NCI-H146 (cell line): ENCODE results near the gene EEPD1.

ENCODE experiments used
- DNase-seq: peaks from one replicate; lab custom pipeline; 2025; lab: John Stamatoyannopoulos, UW

EEPD1 gene

DNA sequence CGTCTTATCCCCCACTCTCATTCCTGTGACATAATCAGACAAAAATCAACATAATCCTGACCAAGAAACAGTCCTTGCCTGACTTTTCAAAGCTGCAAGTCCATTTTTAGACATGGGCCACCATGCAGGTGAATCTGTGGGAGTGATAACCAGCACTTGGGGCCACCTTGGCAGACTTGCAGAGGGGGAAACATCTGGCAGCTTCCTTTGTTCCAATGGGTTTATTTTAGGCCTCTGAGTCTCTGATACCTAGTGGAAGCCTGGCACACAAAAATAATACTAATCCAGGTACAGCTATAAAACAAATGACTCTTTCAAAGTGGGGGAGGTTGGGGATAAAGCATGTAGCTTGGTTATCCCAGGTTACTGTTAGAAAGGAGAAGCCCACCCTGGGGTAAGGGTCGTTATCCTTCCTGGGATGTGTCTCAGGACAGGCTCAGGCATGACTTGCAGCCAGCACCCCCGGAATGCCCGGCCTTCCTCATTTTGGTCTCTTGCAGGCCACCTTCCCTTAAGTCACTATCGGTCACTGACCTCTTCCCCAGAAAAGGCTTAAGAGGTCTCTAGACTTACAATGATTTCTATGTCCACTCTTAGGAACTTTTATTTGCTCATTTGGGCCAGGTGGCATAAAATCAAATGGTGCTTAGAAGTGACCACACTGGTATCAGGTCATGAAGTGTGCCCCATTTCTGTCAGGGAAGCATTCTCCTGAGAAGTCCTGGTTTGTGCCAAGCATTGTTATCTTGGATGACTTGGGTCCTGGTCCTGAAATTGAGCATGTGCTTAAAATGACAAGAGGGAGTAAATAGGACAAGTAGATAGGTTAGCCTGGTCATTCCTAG is 37.6 kb downstream of the EEPD1 start:
- no peak for DNase-seq

DNA sequence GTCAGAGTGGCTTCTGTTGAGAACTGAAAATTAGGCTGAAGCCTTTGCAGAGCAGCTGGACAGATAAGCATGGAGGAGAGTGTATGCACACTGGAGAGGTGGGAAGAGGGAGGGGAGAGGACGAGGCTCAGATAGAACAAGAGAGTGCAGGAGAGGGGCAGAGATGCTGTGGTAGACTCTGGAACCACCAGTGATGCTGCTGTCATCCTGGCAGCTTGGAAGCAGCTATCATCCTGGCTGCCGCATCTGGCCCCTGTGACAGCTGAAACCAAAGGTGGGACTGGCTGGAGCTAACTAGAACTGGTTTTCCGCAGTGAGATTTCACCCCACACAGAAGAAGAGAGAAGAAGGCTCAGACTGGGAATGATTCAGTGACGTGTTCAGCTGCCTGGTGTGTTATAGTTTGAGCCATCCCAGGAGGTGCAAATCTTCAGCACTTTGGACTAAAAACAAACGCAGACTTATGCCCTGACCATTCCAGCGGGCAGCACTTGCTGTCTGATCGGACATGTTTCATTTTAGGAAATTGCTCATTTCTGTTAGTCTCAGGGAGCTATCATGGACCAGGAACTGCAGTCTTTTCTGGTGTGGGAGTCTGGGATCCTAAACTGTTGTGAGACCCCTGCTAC is 38.4 kb downstream of the EEPD1 start:
- no peak for DNase-seq

DNA sequence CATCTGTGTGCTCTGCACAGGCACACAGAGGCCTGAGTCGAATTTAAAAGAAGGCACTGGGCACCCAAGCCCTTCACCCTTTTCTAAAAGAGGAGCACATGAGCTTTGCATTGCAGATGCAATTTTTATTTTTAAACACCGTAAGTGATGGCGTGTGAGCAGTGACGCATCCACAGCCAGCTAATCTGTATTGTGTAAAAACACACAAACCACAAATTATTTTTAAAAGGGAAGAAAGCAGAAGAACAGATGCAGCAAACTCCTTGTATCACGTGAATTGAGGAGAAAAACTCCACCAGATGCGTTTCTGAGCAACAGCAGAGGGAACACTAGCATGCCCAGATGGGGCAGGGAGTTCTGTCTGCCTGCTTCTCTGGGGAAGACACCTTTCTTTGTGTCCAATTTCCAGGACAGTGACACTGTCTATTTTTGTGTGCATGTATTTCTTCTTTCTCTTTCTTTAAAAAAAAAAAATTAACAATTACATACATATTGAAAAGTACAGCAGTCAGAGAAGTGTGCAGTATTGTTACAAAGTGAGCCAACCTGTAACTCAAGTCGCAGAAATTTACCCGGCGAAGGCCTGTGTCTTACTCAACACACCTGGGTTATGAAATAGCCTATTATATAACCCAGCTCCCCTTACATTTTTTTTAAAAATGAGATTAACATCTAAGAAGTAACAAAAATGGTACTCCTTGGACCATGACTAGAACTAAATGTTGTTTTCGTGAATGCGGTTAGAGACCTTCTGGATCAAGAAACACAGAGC is 39.2 kb downstream of the EEPD1 start:
- no peak for DNase-seq

DNA sequence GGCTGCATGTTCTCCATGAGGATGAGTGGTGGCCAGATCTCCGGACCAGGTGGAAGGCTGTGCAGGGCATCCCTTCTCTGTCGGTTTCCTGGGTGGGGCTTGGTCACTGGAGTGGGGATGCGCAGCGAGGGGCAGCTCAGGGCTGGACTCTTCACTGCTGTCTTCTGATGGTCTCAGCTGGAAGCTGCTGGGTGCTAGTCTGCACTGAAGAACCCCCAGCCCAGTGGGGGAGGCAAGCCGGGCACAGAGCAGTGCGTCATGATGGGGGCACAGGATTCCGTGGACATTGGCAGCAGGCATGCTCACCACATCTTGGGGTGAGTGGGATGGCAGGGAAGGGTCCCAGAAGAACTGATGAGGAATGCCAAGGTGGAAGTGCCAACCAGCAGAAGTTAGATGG is 39.8 kb downstream of the EEPD1 start:
- DNase-seq: no peak

DNA sequence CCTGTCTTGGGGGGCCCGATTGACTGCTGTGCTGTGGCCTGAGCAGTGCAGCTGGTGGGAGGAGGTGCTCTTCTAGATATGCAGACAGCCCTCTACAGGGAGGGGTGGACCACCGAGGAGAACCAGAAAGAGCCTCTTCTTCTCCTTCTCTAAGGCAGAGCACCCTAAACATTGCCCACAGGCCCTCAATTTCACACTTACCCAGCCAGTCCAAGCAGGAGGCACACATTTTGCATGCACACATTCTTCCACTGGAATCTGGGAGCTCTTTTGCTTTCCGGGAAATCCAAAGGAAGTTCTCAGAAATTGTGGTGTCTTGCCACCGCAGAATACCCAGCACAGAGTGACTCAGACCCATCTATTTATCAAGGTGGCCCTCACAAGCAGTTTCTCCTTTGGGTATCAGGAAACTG is 45.8 kb downstream of the EEPD1 start:
- DNase-seq: no peak

DNA sequence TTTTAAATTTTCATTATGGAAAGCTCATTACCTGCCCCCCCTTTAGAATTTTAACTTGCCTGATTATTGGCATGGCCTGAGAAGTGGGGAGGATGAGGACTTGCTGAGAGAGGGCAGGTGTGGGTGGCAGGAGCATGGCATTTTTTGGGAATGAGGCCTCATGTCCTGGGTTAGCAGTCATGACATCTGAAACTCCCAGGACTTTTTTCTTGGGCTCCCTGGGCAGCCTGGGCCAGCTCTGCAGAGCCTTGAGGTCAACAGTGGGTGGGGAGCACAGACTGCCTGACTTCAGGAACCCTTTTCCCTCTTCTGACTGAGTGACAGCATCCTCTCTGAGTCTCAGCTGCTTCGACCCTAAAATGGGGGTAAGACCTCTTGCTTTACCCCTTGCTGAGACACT is 46.3 kb downstream of the EEPD1 start:
- no peak for DNase-seq

DNA sequence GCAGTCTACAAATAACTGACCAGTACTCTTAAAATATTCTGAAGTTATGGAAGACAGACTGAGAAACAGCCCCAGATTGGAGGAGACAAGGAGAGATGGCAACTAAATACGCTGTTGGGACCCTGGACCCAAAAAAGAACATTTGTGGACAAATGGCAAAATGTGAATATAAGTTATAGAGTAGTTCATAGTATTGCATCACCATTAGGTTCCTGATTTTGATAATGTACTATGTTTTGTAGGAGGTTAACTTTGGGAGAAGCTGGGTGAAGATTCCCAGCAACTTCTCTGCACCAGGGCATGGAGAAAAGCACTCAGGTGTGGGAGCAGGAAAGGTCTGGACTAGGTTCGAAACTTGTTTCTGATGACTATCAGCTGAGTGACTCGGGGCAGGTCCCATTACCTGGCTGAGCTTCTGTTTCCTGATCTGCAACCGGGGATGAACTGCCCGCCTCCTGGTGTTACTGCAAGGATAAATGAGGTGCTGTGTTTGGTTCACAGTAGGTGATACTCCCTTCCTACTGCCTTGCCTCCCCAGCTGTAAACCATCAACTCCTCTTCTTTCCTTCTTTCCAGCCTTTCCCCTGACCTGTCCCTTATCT is 48.2 kb downstream of the EEPD1 start:
- no peak for DNase-seq

DNA sequence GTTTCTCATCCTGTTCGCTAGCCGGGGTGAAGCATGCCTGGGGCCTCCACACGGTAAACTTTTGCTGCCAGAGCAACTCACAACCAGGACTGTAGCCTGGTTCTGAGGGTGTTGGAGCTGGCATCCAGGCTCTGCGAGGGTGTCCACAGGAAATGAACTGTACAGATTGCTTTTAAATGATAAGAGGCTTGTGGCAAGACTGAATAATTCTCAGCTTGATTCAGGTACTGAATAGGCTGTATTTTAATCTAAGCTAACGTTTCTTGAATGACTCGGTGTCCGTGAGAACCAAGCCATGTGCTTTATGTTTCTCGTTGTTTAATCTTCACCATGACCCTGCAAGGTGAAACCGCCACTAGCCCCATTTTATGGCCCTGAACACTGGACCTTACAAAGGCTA is 49.3 kb downstream of the EEPD1 start:
- DNase-seq: no peak

DNA sequence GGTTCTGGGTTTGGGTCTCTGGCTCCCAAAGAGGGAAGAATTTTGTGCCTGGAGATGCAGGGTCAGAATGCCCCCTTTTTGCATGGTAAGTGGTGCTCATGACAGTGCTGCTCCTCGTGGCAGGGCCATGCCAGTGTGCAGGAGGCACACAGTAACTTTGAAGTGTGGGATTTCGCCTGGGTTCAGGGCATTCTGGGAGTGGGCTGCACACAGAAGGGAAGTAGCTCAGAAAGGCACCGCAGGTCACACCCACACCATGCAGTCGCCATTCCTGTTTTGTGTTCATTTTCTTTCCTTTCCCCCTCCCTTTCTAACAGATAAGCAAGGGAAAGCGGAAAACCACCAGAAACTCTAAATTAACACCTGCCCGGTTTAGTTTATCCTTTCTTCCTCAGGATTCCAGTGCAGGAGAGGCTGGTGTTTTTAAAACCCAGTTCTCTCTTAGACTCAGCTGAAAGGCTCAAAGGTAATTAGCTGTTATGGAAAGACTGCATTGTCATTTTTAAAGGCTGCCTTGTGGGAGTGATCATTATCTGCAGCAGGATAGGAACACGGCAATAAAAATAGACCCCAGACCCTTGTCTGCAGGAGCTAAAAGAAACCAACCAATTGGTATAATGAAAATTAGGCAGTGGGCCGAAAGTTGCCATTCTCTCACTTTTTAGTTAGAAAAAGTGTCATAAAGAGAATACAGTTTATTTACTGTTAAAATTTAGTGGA is 50.2 kb downstream of the EEPD1 start:
- peak; percentile 9 for DNase-seq

DNA sequence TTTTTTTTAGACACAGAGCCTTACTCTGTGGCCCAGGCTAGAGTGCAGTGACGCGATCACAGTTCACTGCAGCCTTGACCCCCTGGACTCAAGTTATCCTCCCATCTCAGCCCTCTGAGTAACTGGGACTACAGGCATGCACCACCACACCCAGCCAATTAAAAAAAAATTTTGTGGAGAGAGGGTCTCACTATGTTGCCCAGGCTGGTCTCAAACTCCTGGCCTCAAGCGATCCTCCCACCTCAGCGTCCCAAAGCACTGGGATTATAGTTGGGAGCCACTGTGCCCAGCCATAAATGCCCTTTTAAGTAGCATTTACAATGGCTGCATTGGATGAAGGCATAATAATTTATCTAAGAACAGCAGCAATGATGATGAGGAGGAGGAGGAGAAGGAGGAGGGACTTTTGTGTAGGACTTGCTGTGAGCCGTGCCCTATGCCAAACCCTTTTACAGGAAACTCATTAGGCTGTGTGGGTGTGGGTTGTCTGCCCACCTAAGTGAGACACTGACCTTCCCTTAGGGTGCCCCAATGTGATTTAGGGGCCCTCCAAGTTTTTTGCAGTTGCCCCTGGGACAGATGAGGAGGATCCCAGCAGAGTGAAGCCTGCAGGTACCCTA is 51.1 kb downstream of the EEPD1 start:
- no peak for DNase-seq

DNA sequence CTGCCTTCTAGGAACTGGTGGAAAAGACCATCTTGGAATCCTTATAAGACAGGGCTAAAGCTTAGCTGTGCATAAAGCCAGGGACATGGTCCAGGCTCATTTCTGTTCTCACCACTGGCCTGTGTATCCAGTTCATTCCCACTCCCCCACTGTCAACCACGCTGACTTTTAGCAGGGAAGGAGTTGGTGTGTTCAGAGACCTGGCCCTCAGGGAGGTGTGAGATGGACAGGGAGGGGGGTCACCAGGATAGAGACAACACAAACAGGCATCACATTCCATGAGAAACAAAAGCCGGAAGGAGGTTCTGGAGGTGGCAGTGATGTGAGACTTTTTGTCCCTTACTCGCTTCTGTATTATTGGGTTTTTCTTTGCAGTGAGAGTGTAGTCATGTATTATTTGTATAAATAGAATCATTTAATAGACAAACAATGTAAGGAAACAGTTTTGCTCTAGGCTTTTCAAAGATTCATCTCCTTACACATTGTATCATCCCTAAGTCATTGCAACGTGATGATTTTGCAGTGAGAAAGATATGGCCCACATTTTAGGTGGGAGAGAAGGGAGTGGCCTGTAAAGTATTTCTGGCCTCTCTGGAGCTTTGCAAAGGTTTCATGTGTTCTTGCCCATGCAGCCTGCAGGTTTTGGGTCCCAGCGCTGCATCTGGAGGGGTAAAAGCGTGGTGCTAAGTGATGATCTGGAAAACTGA is 52.0 kb downstream of the EEPD1 start:
- DNase-seq: no peak

DNA sequence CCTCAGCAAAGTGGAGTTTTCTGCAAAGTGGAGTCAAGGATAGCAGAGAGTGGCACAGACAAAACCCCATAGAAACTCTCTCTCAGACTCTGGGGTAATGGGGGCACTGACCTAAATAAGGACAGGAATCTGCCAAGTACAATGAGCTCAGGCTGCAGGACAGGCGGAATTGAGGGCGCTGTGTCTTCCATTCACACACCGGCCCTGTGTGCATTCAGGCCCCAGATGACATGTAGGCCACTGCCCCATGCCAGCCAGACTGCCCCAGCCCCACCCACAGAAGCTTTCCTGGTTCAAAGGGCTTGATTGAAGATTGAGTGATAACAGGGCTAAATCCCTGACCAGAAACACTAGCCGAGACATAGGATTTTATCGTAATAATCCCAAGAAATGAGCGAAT is 52.7 kb downstream of the EEPD1 start:
- no peak for DNase-seq

DNA sequence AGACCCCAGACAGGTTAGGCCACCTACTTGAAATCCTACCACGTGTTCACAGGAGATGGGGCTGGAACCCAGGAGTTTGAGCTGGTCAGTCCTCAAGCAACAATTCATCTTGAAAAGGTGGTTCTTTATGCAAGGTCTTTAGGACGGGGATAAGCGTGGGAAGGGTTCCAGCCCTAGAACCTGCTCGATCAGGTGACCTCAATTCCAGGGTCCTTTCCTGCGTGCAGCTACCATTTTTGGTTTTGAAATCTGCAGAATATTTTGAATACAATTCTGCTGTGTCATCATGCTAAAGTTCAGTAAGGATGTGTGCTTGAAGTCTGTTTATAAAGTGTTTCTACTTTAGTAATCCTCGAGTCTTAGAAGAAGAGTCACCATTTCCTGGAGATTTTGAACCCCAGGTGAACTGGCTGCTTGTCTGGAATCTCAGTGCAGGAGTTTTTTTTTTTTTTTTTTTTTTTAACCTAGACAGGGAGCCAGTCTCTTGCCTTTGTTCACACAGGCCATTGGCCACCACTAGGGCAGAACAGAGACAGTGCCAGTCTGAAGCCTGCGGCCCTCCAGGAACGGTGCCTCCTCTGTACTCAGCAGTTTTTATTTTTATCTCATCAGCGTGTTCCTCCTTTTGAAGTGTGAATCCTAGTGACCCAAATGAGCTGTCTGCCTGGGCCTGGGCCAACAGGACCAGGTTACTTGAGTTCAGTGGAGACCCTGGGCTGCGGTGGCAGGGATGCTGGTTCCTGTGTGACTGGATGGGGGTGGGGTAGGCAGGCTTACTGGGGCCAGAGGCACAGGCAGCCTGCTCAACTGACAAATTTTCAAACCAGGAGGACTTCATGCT is 54.6 kb downstream of the EEPD1 start:
- no peak for DNase-seq

DNA sequence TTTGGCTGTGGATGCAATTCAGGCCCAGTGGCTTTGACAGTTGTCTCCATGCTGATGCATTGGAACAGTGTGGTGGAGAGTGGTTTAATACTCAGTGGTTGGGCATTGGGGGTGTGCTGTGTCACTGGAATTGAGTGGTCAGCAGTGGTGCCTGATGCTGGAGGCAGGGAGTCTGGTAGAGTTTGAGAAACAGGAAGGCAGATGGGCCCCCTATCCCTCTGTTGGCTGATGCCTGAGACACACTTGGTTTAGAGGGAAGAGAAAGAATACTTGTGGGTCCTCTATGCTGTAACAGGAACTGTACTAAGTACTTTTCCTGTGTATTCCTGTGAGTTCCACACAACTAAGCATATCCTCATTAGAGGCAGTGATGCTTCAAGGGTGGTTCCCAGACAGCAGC is 55.4 kb downstream of the EEPD1 start:
- DNase-seq: no peak

DNA sequence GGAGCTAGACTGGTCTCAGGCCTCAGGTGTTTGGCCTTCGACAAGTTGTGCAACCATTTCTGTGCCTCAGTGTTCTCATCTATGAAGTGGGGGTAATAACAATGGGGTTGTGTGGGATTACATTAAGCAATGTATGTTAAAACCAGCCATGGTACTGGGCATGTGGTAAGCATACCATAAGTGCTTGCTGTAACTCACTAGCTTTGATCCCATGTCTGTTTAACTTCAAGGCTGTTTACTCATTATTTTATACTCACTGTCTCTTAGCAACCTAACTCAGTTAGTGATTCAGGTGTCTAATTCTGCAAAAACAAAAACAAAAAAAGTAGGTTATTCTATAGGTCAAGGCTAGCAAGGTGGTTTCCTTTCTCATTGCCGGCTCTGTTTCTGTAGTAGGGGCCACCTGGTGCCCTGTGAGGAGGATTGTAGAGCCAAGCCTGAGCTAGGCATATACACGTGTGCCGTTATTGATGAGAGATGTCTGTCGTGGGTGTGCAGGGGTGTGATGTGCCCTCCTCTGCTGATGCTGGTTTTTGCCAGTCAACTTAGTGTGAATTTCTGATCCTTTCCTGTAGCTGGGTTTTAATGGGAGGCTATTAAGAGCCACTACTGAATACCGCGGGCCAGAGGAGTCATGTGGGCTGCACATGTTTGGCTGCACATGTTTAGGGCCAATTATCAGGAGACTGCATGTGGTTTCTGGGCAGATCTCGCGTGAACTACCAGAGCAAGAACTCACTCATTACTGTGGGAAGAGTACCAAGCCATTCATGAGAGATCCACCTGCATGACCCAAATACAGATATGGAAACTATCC is 56.2 kb downstream of the EEPD1 start:
- no peak for DNase-seq

DNA sequence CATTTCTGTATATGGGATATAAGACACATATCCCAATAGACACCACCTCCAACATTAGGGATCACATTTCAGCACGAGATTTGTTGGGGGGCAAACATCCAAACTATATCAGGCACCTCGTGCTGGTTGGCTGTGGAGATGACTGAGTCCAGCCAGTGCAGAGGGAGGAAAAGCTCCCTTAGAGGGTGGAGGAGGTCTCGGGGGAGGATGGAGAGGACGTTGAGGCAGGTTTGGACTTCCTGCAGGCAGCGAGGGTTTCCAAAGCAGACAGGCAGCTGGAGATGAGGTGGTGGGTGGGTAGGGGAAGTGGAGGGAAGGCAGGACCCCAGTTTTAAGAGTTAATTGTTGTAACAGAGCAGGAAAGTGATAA is 56.7 kb downstream of the EEPD1 start:
- DNase-seq: no peak

DNA sequence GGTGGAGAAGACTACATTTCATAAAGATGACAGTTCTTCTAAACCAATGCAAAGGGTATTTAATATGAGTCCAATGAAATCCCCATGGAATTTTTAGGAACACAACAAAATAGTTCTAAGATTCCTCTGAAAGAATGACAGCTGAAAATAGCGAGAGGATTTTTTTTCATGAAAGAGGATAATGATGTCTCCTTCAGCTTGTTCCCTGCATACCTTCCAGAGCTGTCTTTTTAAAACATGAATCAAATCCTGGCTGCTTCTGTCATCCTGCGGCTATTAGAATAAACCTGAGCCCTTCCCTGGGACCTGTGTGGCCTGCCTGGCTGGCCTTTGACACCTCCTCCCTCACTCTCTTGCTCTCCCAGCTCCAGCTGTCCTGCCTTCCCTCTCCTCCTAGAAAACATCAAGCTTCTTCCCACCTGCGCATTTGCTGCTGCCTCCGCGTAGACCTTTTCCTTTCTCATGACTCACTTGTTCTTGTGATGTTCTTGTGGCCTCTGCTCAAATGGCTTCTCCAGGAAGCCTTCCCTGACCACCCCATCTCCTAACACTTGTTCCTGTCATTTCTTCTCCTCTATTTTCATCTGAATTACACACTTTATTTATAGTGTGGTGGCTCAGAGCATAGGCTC is 57.4 kb downstream of the EEPD1 start:
- no peak for DNase-seq

DNA sequence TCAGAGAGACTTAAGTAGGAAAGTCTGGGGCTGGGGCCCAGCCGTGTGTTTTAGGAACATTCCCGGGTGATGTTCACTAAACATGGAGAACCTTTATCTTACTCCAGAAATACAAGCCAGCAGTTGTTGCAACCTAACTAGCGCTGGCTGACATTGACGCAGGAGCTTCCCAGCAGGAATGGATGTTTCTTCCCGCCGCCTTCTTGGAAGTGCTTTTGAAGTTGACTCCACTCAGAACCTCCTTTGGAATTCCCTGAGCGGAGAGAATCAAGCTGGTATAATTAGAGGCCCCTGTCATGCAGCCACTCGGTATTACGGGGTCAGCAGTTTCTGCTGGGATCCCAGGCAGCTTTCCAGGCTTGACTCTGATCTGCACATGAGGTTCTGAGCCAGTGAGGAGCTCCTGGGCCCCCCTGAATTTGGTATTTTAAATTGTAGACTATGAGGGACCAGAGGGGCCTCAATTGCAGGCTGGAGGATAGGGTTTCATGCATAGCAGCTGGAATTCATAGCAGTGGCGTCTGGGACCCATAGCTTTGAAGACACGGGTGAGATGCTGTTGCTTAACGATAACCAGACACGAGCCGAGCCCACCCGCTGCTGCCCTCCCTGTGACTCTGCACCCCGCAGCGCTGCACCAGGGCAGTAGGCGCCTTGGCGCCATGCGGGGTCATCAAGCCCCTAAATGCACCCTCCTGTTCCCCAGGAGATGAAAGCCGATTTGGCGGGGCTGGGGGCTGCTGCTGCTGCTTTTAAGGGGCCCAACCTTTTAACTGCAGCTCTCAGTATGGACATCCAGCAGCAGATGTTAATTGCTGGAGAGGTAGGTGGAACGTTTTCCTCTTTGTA is 61.8 kb downstream of the EEPD1 start:
- DNase-seq: no peak
